H1 (cell line): ENCODE results near the gene ANO9. TPM values are rescaled to one million over a fixed set of nuclear protein-coding genes. Genes with fewer than 3 reads are reported as not detected.

ENCODE experiments used
- CTCF ChIA-PET: fragments of 300-600 bp; sonication (Branson Sonifier 250); formaldehyde crosslinking; loops from one replicate; lab custom pipeline; 2021; ENCODE audit not compliant: partially characterized antibody; lab: Charles Lee
- POLR2A ChIA-PET: fragments of 300-600 bp; sonication (Branson Sonifier 250); formaldehyde crosslinking; loops from one replicate; lab custom pipeline; 2021; ENCODE audit warnings: inconsistent platforms; ENCODE audit not compliant: partially characterized antibody; lab: Charles Lee
- DNase-seq, 2 experiments: peaks; one replicate each; pipeline versions ENCODE4 v3.0.0 to v3.0.0-alpha.2; 2010 to 2022; ENCODE audit warnings: low spot score in 2 of 2, low read depth in 1 of 2, mixed read lengths in 1 of 2
- FAIRE-seq: peaks from 2 replicates; lab custom pipeline; 2011; peaks lifted over from hg19 to GRCh38; lab: Jason Lieb, UNC
- H2AFZ ChIP-seq: 2 replicates; pipeline ENCODE4 v1.8.1; 2012; ENCODE audit warnings: low read length, inconsistent platforms
- H2AK5ac ChIP-seq: 2 replicates; pipeline ENCODE4 v1.6.1; 2013; ENCODE audit warnings: low read depth, low read length
- H2BK120ac ChIP-seq: replicated peaks from 2 replicates; pipeline ENCODE3; 2013; ENCODE audit warnings: low read depth, low read length, inconsistent platforms
- H2BK12ac ChIP-seq: 2 replicates; pipeline ENCODE4 v1.6.1; 2013; ENCODE audit warnings: low read depth, low read length
- H2BK15ac ChIP-seq: 2 replicates; pipeline ENCODE4 v1.6.1; 2013; ENCODE audit warnings: low read length
- H2BK20ac ChIP-seq: 2 replicates; pipeline ENCODE4 v1.6.1; 2013; ENCODE audit warnings: low read length
- H2BK5ac ChIP-seq: 2 replicates; pipeline ENCODE4 v1.6.1; 2013; ENCODE audit warnings: low read depth, low read length
- H3K14ac ChIP-seq: 2 replicates; pipeline ENCODE4 v1.6.1; 2013; ENCODE audit warnings: inconsistent platforms; ENCODE audit not compliant: insufficient read length
- H3K18ac ChIP-seq: 2 replicates; pipeline ENCODE4 v1.6.1; 2013; ENCODE audit warnings: low read length; ENCODE audit errors: extremely low read depth
- H3K23ac ChIP-seq: 2 replicates; pipeline ENCODE4 v1.6.1; 2013; ENCODE audit warnings: inconsistent platforms; ENCODE audit not compliant: insufficient read length
- H3K23me2 ChIP-seq: 2 replicates; pipeline ENCODE4 v1.6.1; 2013; ENCODE audit warnings: low read depth, low read length
- H3K27ac ChIP-seq: 2 replicates; pipeline ENCODE4 v1.6.1; 2011; ENCODE audit warnings: low read depth, low read length, inconsistent platforms
- H3K27me3 ChIP-seq, 4 experiments: replicated peaks in 1 of 4; 1 replicate in 1 of 4; 2 replicates in 3 of 4; pipeline versions ENCODE4 v1.6.1 to v1.8.1; 2011 to 2013; ENCODE audit warnings: low read length in 3 of 4, mild to moderate bottlenecking in 3 of 4, inconsistent platforms in 2 of 4, mixed read lengths in 2 of 4, moderate library complexity in 1 of 4; ENCODE audit not compliant: control insufficient read depth in 3 of 4, insufficient read depth in 3 of 4; ENCODE audit errors: extremely low read depth in 1 of 4
- H3K36me3 ChIP-seq, 4 experiments: 2 replicates each; pipeline versions ENCODE4 v1.6.1 to v1.8.1; 2011 to 2013; ENCODE audit warnings: mild to moderate bottlenecking in 4 of 4, low read length in 3 of 4, moderate library complexity in 2 of 4, control low read depth in 1 of 4, inconsistent platforms in 1 of 4; ENCODE audit not compliant: insufficient read depth in 4 of 4, control insufficient read depth in 2 of 4
- H3K4ac ChIP-seq: replicated peaks from 2 replicates; pipeline ENCODE3; 2013; ENCODE audit warnings: low read length, low read depth, mixed read lengths, inconsistent platforms; ENCODE audit not compliant: insufficient read length
- H3K4me1 ChIP-seq, 4 experiments: replicated peaks in 1 of 4; 1 replicate in 1 of 4; 2 replicates in 3 of 4; pipeline versions ENCODE4 v1.6.1 to v1.8.1; 2011 to 2013; ENCODE audit warnings: low read length in 3 of 4, inconsistent platforms in 2 of 4, mixed read lengths in 1 of 4; ENCODE audit not compliant: insufficient read depth in 4 of 4, control insufficient read depth in 3 of 4
- H3K4me2 ChIP-seq, 2 experiments: 2 replicates each; pipeline versions ENCODE4 v1.6.1 to v1.8.1; 2011 to 2013; ENCODE audit warnings: low read depth in 2 of 2, low read length in 2 of 2, control low read depth in 1 of 2, inconsistent platforms in 1 of 2, mild to moderate bottlenecking in 1 of 2; ENCODE audit not compliant: insufficient read depth in 1 of 2
- H3K4me3 ChIP-seq, 4 experiments: fragments of 200-600, 300-600 bp in 1 of 4; sonication (generic), shearing (Covaris generic), sonication (Bioruptor Twin) in 1 of 4; 2 replicates each; pipeline versions ENCODE4 v1.5.1 to v1.8.1; 2011 to 2016; ENCODE audit warnings: low read length in 4 of 4, low read depth in 3 of 4, control low read depth in 2 of 4, inconsistent platforms in 2 of 4, mild to moderate bottlenecking in 2 of 4, mixed read lengths in 1 of 4, moderate library complexity in 1 of 4; ENCODE audit not compliant: insufficient read depth in 2 of 4; ENCODE audit errors: extremely low read depth in 1 of 4
- H3K56ac ChIP-seq: replicated peaks from 2 replicates; pipeline ENCODE3; 2013; ENCODE audit warnings: low read depth, mild to moderate bottlenecking, mixed read lengths, low read length, inconsistent platforms; ENCODE audit not compliant: insufficient read length
- H3K79me1 ChIP-seq: 2 replicates; pipeline ENCODE4 v1.6.1; 2013; ENCODE audit warnings: low read depth, low read length, control low read depth
- H3K79me2 ChIP-seq, 2 experiments: 2 replicates each; pipeline versions ENCODE4 v1.6.1 to v1.8.1; 2012 to 2013; ENCODE audit warnings: low read length in 2 of 2, mild to moderate bottlenecking in 2 of 2, inconsistent platforms in 1 of 2; ENCODE audit not compliant: insufficient read depth in 2 of 2, control insufficient read depth in 1 of 2
- H3K9ac ChIP-seq, 4 experiments: replicated peaks in 1 of 4; 1 replicate in 1 of 4; 2 replicates in 3 of 4; pipeline versions ENCODE4 v1.6.1 to v1.8.1; 2011 to 2013; ENCODE audit warnings: low read depth in 3 of 4, low read length in 3 of 4, control low read depth in 2 of 4, mild to moderate bottlenecking in 2 of 4, moderate library complexity in 2 of 4, inconsistent platforms in 1 of 4; ENCODE audit errors: extremely low read depth in 1 of 4
- H3K9me3 ChIP-seq, 2 experiments: 2 replicates each; pipeline versions ENCODE4 v1.6.1 to v1.8.1; 2012 to 2013; ENCODE audit warnings: mild to moderate bottlenecking in 2 of 2, moderate library complexity in 2 of 2, control low read depth in 1 of 2, inconsistent platforms in 1 of 2, low read depth in 1 of 2, low read length in 1 of 2, mixed read lengths in 1 of 2; ENCODE audit not compliant: insufficient read depth in 2 of 2
- H4K20me1 ChIP-seq, 2 experiments: replicated peaks in 1 of 2; 2 replicates each; pipeline versions ENCODE3 to v1.8.1; 2011 to 2013; ENCODE audit warnings: inconsistent platforms in 2 of 2, low read length in 2 of 2, mild to moderate bottlenecking in 1 of 2; ENCODE audit not compliant: insufficient read depth in 2 of 2, control insufficient read depth in 1 of 2
- H4K5ac ChIP-seq: 2 replicates; pipeline ENCODE4 v1.6.1; 2013; ENCODE audit warnings: low read length, low read depth, mixed read lengths, inconsistent platforms; ENCODE audit not compliant: insufficient read length
- H4K8ac ChIP-seq: 2 replicates; pipeline ENCODE4 v1.8.0; 2013; ENCODE audit warnings: mild to moderate bottlenecking, moderate library complexity, low read length, inconsistent platforms; ENCODE audit not compliant: insufficient read depth; ENCODE audit errors: extremely low read depth
- H4K91ac ChIP-seq: replicated peaks from 2 replicates; pipeline ENCODE3; 2013; ENCODE audit warnings: low read length, mixed read lengths, inconsistent platforms; ENCODE audit not compliant: insufficient read length
- ATF3 ChIP-seq: IDR thresholded peaks from 2 replicates; pipeline ENCODE4 v1.6.1; 2011; ENCODE audit warnings: low read depth, mild to moderate bottlenecking, low read length; ENCODE audit not compliant: insufficient read depth
- BACH1 ChIP-seq: IDR thresholded peaks from 2 replicates; pipeline ENCODE4 v1.6.1; 2012; ENCODE audit warnings: low read length, improper control_type of control experiment
- CHD1 ChIP-seq: IDR thresholded peaks from 2 replicates; pipeline ENCODE4 v1.6.1; 2012; ENCODE audit warnings: low read depth, low read length, improper control_type of control experiment
- CREB1 ChIP-seq: IDR thresholded peaks from 2 replicates; pipeline ENCODE4 v1.6.1; 2012; ENCODE audit warnings: inconsistent platforms
- JUND ChIP-seq: IDR thresholded peaks from 2 replicates; pipeline ENCODE4 v1.6.1; 2011; ENCODE audit warnings: mild to moderate bottlenecking, improper control_type of control experiment, low read length
- KDM4A ChIP-seq: IDR thresholded peaks from one replicate; pipeline ENCODE4 v1.7.1; 2012; ENCODE audit warnings: low read depth, mild to moderate bottlenecking, moderate library complexity, low read length, inconsistent platforms; ENCODE audit not compliant: severe bottlenecking
- KDM5A ChIP-seq: fragments of 200-600 bp; IDR thresholded peaks from 2 replicates; pipeline ENCODE4 v1.7.1; 2012; ENCODE audit warnings: mild to moderate bottlenecking, low read length, inconsistent platforms, mixed read lengths
- MAX ChIP-seq: IDR thresholded peaks from 2 replicates; pipeline ENCODE4 v1.6.1; 2012; ENCODE audit warnings: inconsistent platforms
- NANOG ChIP-seq: IDR thresholded peaks from 2 replicates; pipeline ENCODE4 v1.6.1; 2011; ENCODE audit warnings: low read length, low read depth, mild to moderate bottlenecking, inconsistent platforms; ENCODE audit not compliant: insufficient read depth, poor library complexity, severe bottlenecking
- RFX5 ChIP-seq: IDR thresholded peaks from 2 replicates; pipeline ENCODE4 v1.6.1; 2011; ENCODE audit warnings: low read depth, low read length, improper control_type of control experiment, borderline replicate concordance
- SRF ChIP-seq: IDR thresholded peaks from 2 replicates; pipeline ENCODE4 v1.6.1; 2011; ENCODE audit warnings: mild to moderate bottlenecking, low read depth, low read length, moderate library complexity
- TBP ChIP-seq: IDR thresholded peaks from 2 replicates; pipeline ENCODE4 v1.6.1; 2011; ENCODE audit warnings: low read depth, low read length, improper control_type of control experiment
- USF2 ChIP-seq: IDR thresholded peaks from 2 replicates; pipeline ENCODE4 v1.6.1; 2011; ENCODE audit warnings: low read length, improper control_type of control experiment
- WGBS, 2 experiments: shearing (Covaris generic) in 1 of 2; methylation state at CpG; one replicate each; pipeline versions ENCODE4 v1.1.6 to v1.1.7; 2013 to 2015; ENCODE audit warnings: low lambda C conversion rate in 2 of 2, mixed read lengths in 2 of 2, inconsistent platforms in 1 of 2, low coverage in 1 of 2, missing lambda C conversion rate in 1 of 2; ENCODE audit not compliant: insufficient replicate concordance in 2 of 2, insufficient coverage in 1 of 2, insufficient read length in 1 of 2; ENCODE audit errors: extremely low coverage in 1 of 2, missing lambda C conversion rate in 1 of 2; 5-methylcytosine and 5-hydroxymethylcytosine counted together
- polyA plus RNA-seq, 7 experiments: library from polyadenylated mRNA; depleted of rRNA in 3 of 7; stranded (reverse) in 5 of 7; unstranded in 2 of 7; fragments of >200 nt in 5 of 7; fragments of 200-250 nt in 2 of 7; gene quantifications; 1 replicate in 5 of 7; 2 replicates in 1 of 7; 4 replicates in 1 of 7; pipeline versions ENCODE4 v1.2.1 to v1.2.3, GENCODE V29; 2011 to 2013; ENCODE audit warnings: missing spikeins in 2 of 7, mixed read lengths in 2 of 7
- total RNA-seq: library from RNA; stranded (reverse); fragmentation: NEBNext Ultra II Directional; extraction: Animal tissue kit (Norgen Biotek cat#: 25700); gene quantifications from 2 replicates; pipeline ENCODE4 v1.2.1, GENCODE V29; 2021

ANO9 gene
- total and polyA plus RNA-seq, 2 of the 8 experiments (the other 6 are each of a cell fraction or from before 2014, with no cell fraction given) = 20.0 to 20.7 TPM

- Histone ChIP-seq H3K79me2 (no peaks in the 10 kb centered on the region), H3K9ac (no peak overlapping the region), H3K4me3 (no peak overlapping the region), H3K4me2 (no peak overlapping the region), H3K27ac (no peak overlapping the region), H2AK5ac (no peak overlapping the region), H2BK15ac (no peak overlapping the region), H3K23ac (no peak overlapping the region), H3K18ac (no peak overlapping the region), H3K4me1 (no peaks in the 10 kb centered on the region), H4K5ac (no peak overlapping the region), H2BK120ac (no peak overlapping the region), H4K8ac (no peak overlapping the region), H3K27me3 (no peaks in the 10 kb centered on the region), H4K91ac (no peak overlapping the region), H3K23me2 (no peaks in the 10 kb centered on the region), H3K79me1 (no peaks in the 10 kb centered on the region), H4K20me1 (peaks cover 0 to 6% of the 10 kb centered on the region in 2 experiments), H3K14ac (no peak overlapping the region), H3K56ac (no peak overlapping the region), H3K36me3 (peaks cover 0 to 39% (median 6%) of the 10 kb centered on the region in 4 experiments; a peak in 5 of 8 replicates), H2AFZ (no peak overlapping the region), H2BK12ac (no peak overlapping the region), H2BK20ac (no peak overlapping the region), H3K4ac (no peak overlapping the region), H2BK5ac (no peak overlapping the region), H3K9me3 (peaks cover 3 to 6% of the 10 kb centered on the region in 2 experiments; a peak in 3 of 4 replicates)
- DNase-seq (no peak), FAIRE-seq (no peak)
- TF ChIP-seq RFX5 (no peak), MAX (no peak), KDM4A (no peak), CHD1 (no peak), JUND (no peak), SRF (no peak), USF2 (no peak), TBP (no peak), BACH1 (no peak), NANOG (no peak), ATF3 (no peak), CREB1 (no peak), KDM5A (no peak)
- CTCF ChIA-PET = interaction anchor here (1.0 kb wide), 1 partner anchor 131 kb away, joined by 3 read pairs; no protein-coding TSS in a partner anchor
- POLR2A ChIA-PET = interaction anchor here (1.5 to 1.9 kb wide), 3 partner anchors 11 to 25 kb away, joined by 4 to 6 read pairs (median 4); partner anchors contain the start of gene B4GALNT4
- WGBS, 2 experiments = 92% methylated on average over 3 of the region's 14 CpGs; no CpG with 5 or more reads in 1 of the 2 experiments
Observed at GRCh38 chr11:380996-381395, 60.8 kb downstream of the ANO9 start.
